SK-N-SH (cell line): Measurements from ENCODE around the gene IFT74. TPM values are rescaled to one million over a fixed set of nuclear protein-coding genes. Genes with fewer than 3 reads are reported as not detected.

Experiments
- CTCF ChIA-PET: fragments of 300-600, 350-600 bp; formaldehyde crosslinking; extraction: SDS; loops from one replicate; lab custom pipeline; 2021; lab: Yijun Ruan, JAX
- POLR2A ChIA-PET: fragments of 350-600 bp; sonication (Branson Sonifier 250); formaldehyde crosslinking; extraction: SDS; loops from one replicate; lab custom pipeline; 2020; ENCODE audit warnings: antibody characterized with exemption, inconsistent platforms; lab: Yijun Ruan, JAX
- DNase-seq: peaks from one replicate; pipeline ENCODE4 v3.0.0; 2012
- H2AFZ ChIP-seq: fragments of 200-600 bp; sonication (generic); 2 replicates; pipeline ENCODE4 v1.8.1; 2016; ENCODE audit warnings: antibody characterized with exemption, mild to moderate bottlenecking, low read depth
- H3F3A ChIP-seq: fragments of 200-600 bp; sonication (generic); replicated peaks from 2 replicates; pipeline ENCODE3; 2016; ENCODE audit warnings: antibody characterized with exemption, mild to moderate bottlenecking; ENCODE audit not compliant: insufficient read depth
- H3K27ac ChIP-seq, 2 experiments: fragments of 200-500 bp in 1 of 2; fragments of 200-600 bp in 1 of 2; sonication (Bioruptor generic) in 1 of 2; sonication (generic), shearing (Covaris generic) in 1 of 2; 2 replicates each; pipeline versions ENCODE4 v1.5.1 to v1.6.1; 2014 to 2016; ENCODE audit warnings: low read depth in 2 of 2, inconsistent platforms in 1 of 2, low read length in 1 of 2, mild to moderate bottlenecking in 1 of 2, mixed read lengths in 1 of 2
- H3K27me3 ChIP-seq: fragments of 200-600 bp; sonication (generic), shearing (Covaris generic); 2 replicates; pipeline ENCODE4 v1.6.1; 2016; ENCODE audit warnings: mixed run types; ENCODE audit not compliant: insufficient read depth
- H3K36me3 ChIP-seq, 2 experiments: fragments of 200-500 bp in 1 of 2; fragments of 200-600 bp in 1 of 2; sonication (Bioruptor generic) in 1 of 2; sonication (generic) in 1 of 2; replicated peaks in 1 of 2; 2 replicates each; pipeline versions ENCODE3 to v1.5.1; 2014 to 2016; ENCODE audit warnings: low read length in 1 of 2, mild to moderate bottlenecking in 1 of 2; ENCODE audit not compliant: insufficient read depth in 2 of 2, control insufficient read depth in 1 of 2
- H3K4me1 ChIP-seq, 2 experiments: fragments of 200-500 bp in 1 of 2; fragments of 200-600 bp in 1 of 2; sonication (Bioruptor generic) in 1 of 2; sonication (generic), shearing (Covaris generic) in 1 of 2; 2 replicates each; pipeline versions ENCODE4 v1.5.1 to v1.6.1; 2014 to 2016; ENCODE audit warnings: low read depth in 1 of 2, low read length in 1 of 2, mixed run types in 1 of 2; ENCODE audit not compliant: insufficient read depth in 2 of 2, control insufficient read depth in 1 of 2
- H3K4me2 ChIP-seq: fragments of 200-600 bp; sonication (generic), shearing (Covaris generic); 2 replicates; pipeline ENCODE4 v1.6.1; 2017; ENCODE audit warnings: mixed run types
- H3K4me3 ChIP-seq, 2 experiments: fragments of 200-500 bp in 1 of 2; fragments of 200-600 bp in 1 of 2; sonication (Bioruptor generic) in 1 of 2; sonication (generic), shearing (Covaris generic) in 1 of 2; 2 replicates each; pipeline versions ENCODE4 v1.5.1 to v1.8.1; 2014 to 2016; ENCODE audit warnings: low read depth in 2 of 2, inconsistent platforms in 1 of 2, low read length in 1 of 2, mild to moderate bottlenecking in 1 of 2, mixed read lengths in 1 of 2, moderate library complexity in 1 of 2
- H3K79me2 ChIP-seq: fragments of 200-600 bp; sonication (generic); 2 replicates; pipeline ENCODE4 v1.8.1; 2017; ENCODE audit warnings: mild to moderate bottlenecking; ENCODE audit not compliant: insufficient read depth
- H3K9ac ChIP-seq: fragments of 200-600 bp; sonication (generic); 2 replicates; pipeline ENCODE4 v1.6.1; 2017; ENCODE audit warnings: mixed run types
- H3K9me2 ChIP-seq: fragments of 200-600 bp; sonication (generic); 2 replicates; pipeline ENCODE4 v1.6.1; 2017; ENCODE audit warnings: mixed run types
- H3K9me3 ChIP-seq: fragments of 200-600 bp; sonication (generic); 2 replicates; pipeline ENCODE4 v1.6.1; 2017; ENCODE audit warnings: mixed run types, mild to moderate bottlenecking, moderate library complexity
- H4K20me1 ChIP-seq: fragments of 200-600 bp; sonication (generic); 2 replicates; pipeline ENCODE4 v1.6.1; 2017; ENCODE audit warnings: mild to moderate bottlenecking, mixed run types; ENCODE audit not compliant: insufficient read depth
- CHD2 ChIP-seq: fragments of 150-350 bp; IDR thresholded peaks from 2 replicates; pipeline ENCODE4 v1.6.1; 2018; ENCODE audit warnings: low read length; ENCODE audit not compliant: partially characterized antibody
- EP300 ChIP-seq, 2 experiments: IDR thresholded peaks; 2 replicates each; pipeline versions ENCODE4 v1.4.0 to v1.6.1; 2012; ENCODE audit warnings: borderline replicate concordance in 1 of 2, low read depth in 1 of 2, low read length in 1 of 2
- EZH2phosphoT487 ChIP-seq: fragments of 200-600 bp; sonication (generic); IDR thresholded peaks from 2 replicates; pipeline ENCODE4 v1.6.1; 2017; ENCODE audit warnings: low read depth, mixed run types, mild to moderate bottlenecking, antibody characterized with exemption, moderate library complexity, borderline replicate concordance
- FOSL2 ChIP-seq: IDR thresholded peaks from 2 replicates; pipeline ENCODE4 v1.4.0; 2012; ENCODE audit warnings: low read depth, mild to moderate bottlenecking, moderate library complexity, borderline replicate concordance
- FOXM1 ChIP-seq: IDR thresholded peaks from 2 replicates; pipeline ENCODE4 v1.4.0; 2012; ENCODE audit warnings: low read depth, mild to moderate bottlenecking
- GABPA ChIP-seq: IDR thresholded peaks from 2 replicates; pipeline ENCODE4 v1.4.0; 2012; ENCODE audit warnings: low read depth, mild to moderate bottlenecking
- GATA2 ChIP-seq: sonication (generic); formaldehyde crosslinking; IDR thresholded peaks from 2 replicates; pipeline ENCODE4 v1.5.0; 2020; ENCODE audit warnings: mild to moderate bottlenecking, missing genetic modification reagents
- IRF3 ChIP-seq: fragments of 150-350 bp; IDR thresholded peaks from 2 replicates; pipeline ENCODE4 v1.6.1; 2016; ENCODE audit warnings: mild to moderate bottlenecking, low read depth, low read length
- JUND ChIP-seq: IDR thresholded peaks from 2 replicates; pipeline ENCODE4 v1.4.0; 2012
- MXI1 ChIP-seq: IDR thresholded peaks from 2 replicates; pipeline ENCODE4 v1.6.1; 2012; ENCODE audit warnings: mild to moderate bottlenecking, low read depth, low read length, improper control_type of control experiment
- NFIC ChIP-seq: IDR thresholded peaks from 2 replicates; pipeline ENCODE4 v1.4.0; 2012; ENCODE audit warnings: borderline replicate concordance
- PBX3 ChIP-seq: IDR thresholded peaks from 2 replicates; pipeline ENCODE4; 2012
- POLR2AphosphoS5 ChIP-seq: IDR thresholded peaks from 2 replicates; pipeline ENCODE4 v1.6.1; 2012; ENCODE audit warnings: low read depth, low read length
- RCOR1 ChIP-seq: fragments of 150-350 bp; IDR thresholded peaks from 2 replicates; pipeline ENCODE4 v1.6.1; 2017; ENCODE audit warnings: antibody characterized with exemption, low read length
- REST ChIP-seq: IDR thresholded peaks from 2 replicates; pipeline ENCODE4 v1.6.1; 2012; ENCODE audit warnings: mild to moderate bottlenecking, low read depth, low read length, moderate library complexity
- RFX5 ChIP-seq: IDR thresholded peaks from 2 replicates; pipeline ENCODE4 v1.6.1; 2012; ENCODE audit warnings: mild to moderate bottlenecking, improper control_type of control experiment, low read length
- SIN3A ChIP-seq: IDR thresholded peaks from 2 replicates; pipeline ENCODE4 v1.6.1; 2012; ENCODE audit warnings: low read depth, mild to moderate bottlenecking, low read length, moderate library complexity, borderline replicate concordance
- SMC3 ChIP-seq: IDR thresholded peaks from 2 replicates; pipeline ENCODE4 v1.6.1; 2012; ENCODE audit warnings: low read depth, low read length, improper control_type of control experiment
- TAF1 ChIP-seq: IDR thresholded peaks from 2 replicates; pipeline ENCODE4 v1.6.1; 2012; ENCODE audit warnings: low read depth, mild to moderate bottlenecking, low read length, moderate library complexity, borderline replicate concordance
- TEAD4 ChIP-seq: IDR thresholded peaks from 2 replicates; pipeline ENCODE4 v1.4.0; 2012; ENCODE audit warnings: mild to moderate bottlenecking, borderline replicate concordance; ENCODE audit not compliant: insufficient read depth
- USF1 ChIP-seq: IDR thresholded peaks from 2 replicates; pipeline ENCODE4 v1.4.0; 2012; ENCODE audit warnings: low read depth, borderline replicate concordance
- USF2 ChIP-seq: fragments of 150-350 bp; IDR thresholded peaks from 2 replicates; pipeline ENCODE4 v1.6.1; 2017; ENCODE audit warnings: antibody characterized with exemption, low read length, low read depth, borderline replicate concordance
- WGBS: methylation state at CpG from one replicate; pipeline ENCODE4 v1.1.6; 2017; ENCODE audit warnings: low lambda C conversion rate; 5-methylcytosine and 5-hydroxymethylcytosine counted together
- polyA plus RNA-seq, 3 experiments: library from polyadenylated mRNA; depleted of rRNA; stranded (reverse); fragments of >200 nt; gene quantifications; 2 replicates each; pipeline ENCODE4 v1.2.3, GENCODE V29; 2012

IFT74 gene
- polyA plus RNA-seq, 1 of the 3 experiments (the other 2 are of a cell fraction) = 6.3 TPM

GRCh38 chr9:26946753-26947727 lies 9.2 kb upstream of the IFT74 start, which contains the start of gene PLAA:
Gene PLAA, minus strand, starts transcription at chr9:26947242. Its CDS starts 197 bp downstream, at chr9:26947045.
- WGBS = under 1% methylated on average over 23 of the region's 76 CpGs
- TF ChIP-seq IRF3 (no peak), EZH2phosphoT487 (no peak), JUND (no peak), FOSL2 (0 out of 2 replicates have a peak, but pooled peaks have one; percentile 17), USF2 (no peak), FOXM1 (no peak; the same call in 1 of the 2 replicates), CHD2 (peak; percentile 46), GATA2 (CRISPR knock-in tag) (no peak), RCOR1 (0 out of 2 replicates have a peak, but pooled peaks have one; percentile 17), GABPA (peak; percentile 90), EP300 (IDR thresholded peaks at IDR 0.05; ENCODE audit: borderline replicate concordance in 1 of 2, low read depth in 1 of 2, low read length in 1 of 2) (no peak), SIN3A (peak; percentile 49; the same call in 1 of the 2 replicates), USF1 (0 out of 2 replicates have a peak, but pooled peaks have one; percentile 22), SMC3 (no peak), MXI1 (peak; percentile 89), NFIC (0 out of 2 replicates have a peak, but pooled peaks have one; percentile 11), POLR2AphosphoS5 (peak; percentile 84), PBX3 (peak; percentile 71), TEAD4 (no peak), REST (0 out of 2 replicates have a peak, but pooled peaks have one; percentile 4), TAF1 (peak; percentile 84), RFX5 (no peak)

More at GRCh38 chr9:26946753-26947727, 9.2 kb upstream of the IFT74 start, which contains the start of gene PLAA:
- Histone ChIP-seq H3K9ac (peak within 1 kb of the TSS; percentile 94), H3K36me3 (peaks cover 4 to 9% of the 10 kb centered on the region in 2 experiments), H3K4me3 (peak within 1 kb of the TSS; percentile 91 to 97), H3K9me3 (no peaks in the 10 kb centered on the region), H3F3A (peaks cover 6% of the 10 kb centered on the region), H2AFZ (peak within 1 kb of the TSS; percentile 89), H3K4me2 (peak within 1 kb of the TSS; percentile 82), H3K27me3 (no peaks in the 10 kb centered on the region), H4K20me1 (peaks cover 8% of the 10 kb centered on the region; the same call in 1 of the 2 replicates), H3K79me2 (peaks cover 50% of the 10 kb centered on the region), H3K4me1 (peaks cover 0 to 9% of the 10 kb centered on the region in 2 experiments; a peak in 2 of 4 replicates), H3K9me2 (no peaks in the 10 kb centered on the region), H3K27ac (peak within 1 kb of the TSS; percentile 99)
- POLR2A ChIA-PET = interaction anchor here (0.6 to 2.3 kb wide), 4 partner anchors 9 to 1179 kb away, joined by 3 to 12 read pairs (median 5); partner anchors contain the start of gene IFT74
- peak; percentile 90 for DNase-seq
- CTCF ChIA-PET = interaction anchor here (1.1 to 1.3 kb wide), 2 partner anchors 55 to 582 kb away, joined by 3 to 5 read pairs; partner anchors contain the start of gene CAAP1
